GM23338 (cell line): ENCODE measurements around the gene CHEK1. TPM values are rescaled to one million over a fixed set of nuclear protein-coding genes. Genes with fewer than 3 reads are reported as not detected.

Experiments
- ATAC-seq: fragments of 200-7000 bp; cut with Tn5 transposase; 3 replicates; pipeline ENCODE4 v1.9.1; 2020
- DNase-seq: peaks from one replicate; pipeline ENCODE4 v3.0.0-alpha.2; 2015; ENCODE audit warnings: low spot score
- H2AFZ ChIP-seq: fragments of 200-600 bp; sonication (generic); 2 replicates; pipeline ENCODE4 v1.8.0; 2016; ENCODE audit warnings: antibody characterized with exemption, mild to moderate bottlenecking, moderate library complexity
- H3F3A ChIP-seq: fragments of 200-600 bp; sonication (generic); replicated peaks from 2 replicates; pipeline ENCODE4 v1.8.0; 2017; ENCODE audit warnings: antibody characterized with exemption, mixed run types, low read depth
- H3K27ac ChIP-seq: fragments of 200-600 bp; sonication (generic); 2 replicates; pipeline ENCODE4 v1.6.1; 2016; ENCODE audit warnings: low read depth
- H3K27me3 ChIP-seq: fragments of 200-600 bp; sonication (generic); 2 replicates; pipeline ENCODE4 v1.8.0; 2016; ENCODE audit warnings: mild to moderate bottlenecking, mixed run types, moderate library complexity; ENCODE audit not compliant: insufficient read depth
- H3K36me3 ChIP-seq: fragments of 200-600 bp; sonication (generic); 2 replicates; pipeline ENCODE4 v1.8.0; 2016; ENCODE audit warnings: mild to moderate bottlenecking; ENCODE audit not compliant: insufficient read depth
- H3K4me1 ChIP-seq: fragments of 200-600 bp; sonication (generic); 2 replicates; pipeline ENCODE4 v1.8.0; 2016; ENCODE audit warnings: mild to moderate bottlenecking, moderate library complexity; ENCODE audit not compliant: insufficient read depth
- H3K4me2 ChIP-seq: fragments of 200-600 bp; sonication (generic); 2 replicates; pipeline ENCODE4 v1.7.1; 2017; ENCODE audit warnings: mixed run types
- H3K4me3 ChIP-seq: fragments of 200-600 bp; sonication (generic); 2 replicates; pipeline ENCODE4 v1.6.1; 2016; ENCODE audit warnings: mixed run types
- H3K79me2 ChIP-seq: fragments of 200-600 bp; sonication (generic); replicated peaks from 2 replicates; pipeline ENCODE4 v1.8.0; 2017; ENCODE audit warnings: mild to moderate bottlenecking; ENCODE audit not compliant: insufficient read depth
- H3K9me2 ChIP-seq: fragments of 200-600 bp; sonication (generic); 2 replicates; pipeline ENCODE4 v1.8.0; 2017; ENCODE audit not compliant: insufficient read depth
- H4K20me1 ChIP-seq: fragments of 200-600 bp; sonication (generic); replicated peaks from 2 replicates; pipeline ENCODE4 v1.8.0; 2017; ENCODE audit warnings: mild to moderate bottlenecking; ENCODE audit not compliant: insufficient read depth
- H3K27ac Mint-ChIP-seq: 2 replicates; pipeline ENCODE4 v1.8.0; 2020; ENCODE audit warnings: inconsistent platforms, mild to moderate bottlenecking, moderate library complexity, mixed read lengths
- H3K27me3 Mint-ChIP-seq: 3 replicates; pipeline ENCODE4 v1.8.0; 2022; ENCODE audit warnings: low read depth, mild to moderate bottlenecking, moderate library complexity, mixed read lengths, inconsistent platforms; ENCODE audit not compliant: insufficient read depth, poor library complexity
- H3K36me3 Mint-ChIP-seq: 3 replicates; pipeline ENCODE4 v1.8.0; 2021; ENCODE audit warnings: low read depth, mild to moderate bottlenecking, inconsistent platforms, moderate library complexity, mixed read lengths
- H3K4me1 Mint-ChIP-seq: 3 replicates; pipeline ENCODE4 v1.8.0; 2020; ENCODE audit warnings: mild to moderate bottlenecking, inconsistent platforms, mixed read lengths
- H3K4me3 Mint-ChIP-seq: 3 replicates; pipeline ENCODE4 v1.8.0; 2021; ENCODE audit warnings: moderate library complexity, mild to moderate bottlenecking, inconsistent platforms, mixed read lengths
- H3K9me3 Mint-ChIP-seq: 3 replicates; pipeline ENCODE4 v1.8.0; 2020; ENCODE audit warnings: moderate library complexity, mild to moderate bottlenecking, inconsistent platforms, mixed read lengths
- CREB1 ChIP-seq: fragments of 250-450 bp; sonication (Bioruptor Pico); IDR thresholded peaks from 2 replicates; pipeline ENCODE4 v1.5.0; 2020; ENCODE audit warnings: low read depth, mild to moderate bottlenecking, moderate library complexity
- ETS1 ChIP-seq: IDR thresholded peaks from 2 replicates; pipeline ENCODE4 v1.6.1; 2016; ENCODE audit warnings: antibody characterized with exemption
- EZH2phosphoT487 ChIP-seq: fragments of 200-600 bp; sonication (generic); IDR thresholded peaks from one replicate; pipeline ENCODE4 v1.8.1; 2018; ENCODE audit warnings: antibody characterized with exemption; ENCODE audit not compliant: unreplicated experiment
- JUNB ChIP-seq: IDR thresholded peaks from one replicate; pipeline ENCODE4 v1.6.1; 2016; ENCODE audit warnings: antibody characterized with exemption; ENCODE audit not compliant: unreplicated experiment
- NANOG ChIP-seq: IDR thresholded peaks from 2 replicates; pipeline ENCODE4 v1.6.1; 2016; ENCODE audit warnings: antibody characterized with exemption, borderline replicate concordance
- POLR2AphosphoS5 ChIP-seq: IDR thresholded peaks from 2 replicates; pipeline ENCODE4 v1.6.1; 2016; ENCODE audit warnings: antibody characterized with exemption, low read depth
- REST ChIP-seq: IDR thresholded peaks from one replicate; pipeline ENCODE4 v1.6.1; 2018; ENCODE audit warnings: antibody characterized with exemption; ENCODE audit not compliant: unreplicated experiment
- ZNF114 ChIP-seq: fragments of 250-450 bp; sonication (Bioruptor Pico); IDR thresholded peaks from 2 replicates; pipeline ENCODE4 v1.5.0; 2020; ENCODE audit warnings: mild to moderate bottlenecking, moderate library complexity
- ZNF331 ChIP-seq: fragments of 250-450 bp; sonication (Bioruptor Pico); IDR thresholded peaks from 2 replicates; pipeline ENCODE4 v1.5.0; 2020; ENCODE audit warnings: low read depth, mild to moderate bottlenecking, moderate library complexity
- polyA plus RNA-seq: library from polyadenylated mRNA; unstranded; fragments of >200 nt; fragmentation: Nextera tagmentation; extraction: Ambion mirVana; gene quantifications from 2 replicates; pipeline ENCODE4 v1.2.1, GENCODE V29; 2016
- total RNA-seq: library from RNA; depleted of rRNA; stranded (reverse); fragments of >200 nt; shearing (Covaris generic); gene quantifications from 2 replicates; pipeline ENCODE4 v1.2.3, GENCODE V29; 2014

CHEK1 gene
- total and polyA plus RNA-seq, 2 experiments from 2014 or later = 90.0 to 102 TPM

- peaks cover 22% of the 10 kb centered on the region for H4K20me1 ChIP-seq
- Mint-ChIP-seq H3K4me3 (no peak overlapping the region), H3K36me3 (peaks cover 82% of the 10 kb centered on the region), H3K27ac (no peak overlapping the region), H3K9me3 (no peaks in the 10 kb centered on the region), H3K27me3 (no peaks in the 10 kb centered on the region), H3K4me1 (no peaks in the 10 kb centered on the region)
- H3K4me1 ChIP-seq = no peaks in the 10 kb centered on the region
- no peaks in the 10 kb centered on the region for H3K9me2 ChIP-seq
- H3K27me3 ChIP-seq = no peaks in the 10 kb centered on the region
- H3K27ac ChIP-seq = no peak overlapping the region
- no peak overlapping the region for H3K4me2 ChIP-seq
- peaks cover 88% of the 10 kb centered on the region for H3K36me3 ChIP-seq
- ATAC-seq (no peak), DNase-seq (no peak)
- TF ChIP-seq JUNB = no peak
- TF ChIP-seq ZNF331 (CRISPR knock-in tag) = no peak
- no peak for TF ChIP-seq REST
- TF ChIP-seq POLR2AphosphoS5 = no peak
- TF ChIP-seq EZH2phosphoT487 = no peak
- 0 out of 2 replicates have a peak, but pooled peaks cover 2% of the 10 kb centered on the region for H3K79me2 ChIP-seq
- H2AFZ ChIP-seq = no peak overlapping the region
- no peaks in the 10 kb centered on the region for H3F3A ChIP-seq
- H3K4me3 ChIP-seq = no peak overlapping the region
Measured at GRCh38 chr11:125605417-125605816, 19.5 kb upstream of the CHEK1 start.

GRCh38 chr11:125609545-125609944 lies 15.4 kb upstream of the CHEK1 start:
- peaks cover 10% of the 10 kb centered on the region for H4K20me1 ChIP-seq
- no peak for DNase-seq
- H3K4me3 ChIP-seq = no peak overlapping the region
- no peaks in the 10 kb centered on the region for H3K27me3 ChIP-seq
- Mint-ChIP-seq H3K4me1 (no peaks in the 10 kb centered on the region), H3K27ac (no peak overlapping the region), H3K4me3 (no peak overlapping the region), H3K9me3 (no peaks in the 10 kb centered on the region), H3K27me3 (no peaks in the 10 kb centered on the region), H3K36me3 (peaks cover 78% of the 10 kb centered on the region)
- 0 out of 2 replicates have a peak, but pooled peaks cover 3% of the 10 kb centered on the region for H3F3A ChIP-seq
- H3K4me1 ChIP-seq = no peaks in the 10 kb centered on the region
- TF ChIP-seq JUNB (no peak), NANOG (no peak)
- no peak overlapping the region for H3K27ac ChIP-seq
- peaks cover 89% of the 10 kb centered on the region for H3K36me3 ChIP-seq
- H3K9me2 ChIP-seq = no peaks in the 10 kb centered on the region
- no peak overlapping the region for H2AFZ ChIP-seq
- H3K4me2 ChIP-seq = no peak overlapping the region
- H3K79me2 ChIP-seq = no peaks in the 10 kb centered on the region
- no peak for ATAC-seq

GRCh38 chr11:125618383-125618782 lies 6.6 kb upstream of the CHEK1 start:
- Histone ChIP-seq H3F3A (no peaks in the 10 kb centered on the region), H3K9me2 (no peaks in the 10 kb centered on the region), H3K79me2 (no peaks in the 10 kb centered on the region), H2AFZ (no peak overlapping the region), H3K4me1 (no peaks in the 10 kb centered on the region), H3K4me2 (no peak overlapping the region), H3K4me3 (no peak overlapping the region), H4K20me1 (peaks cover 7% of the 10 kb centered on the region; the same call in 1 of the 2 replicates), H3K27me3 (no peaks in the 10 kb centered on the region), H3K27ac (no peak overlapping the region), H3K36me3 (peaks cover 70% of the 10 kb centered on the region)
- Mint-ChIP-seq H3K27ac (no peak overlapping the region), H3K36me3 (peaks cover 78% of the 10 kb centered on the region), H3K9me3 (no peaks in the 10 kb centered on the region), H3K27me3 (no peaks in the 10 kb centered on the region), H3K4me1 (no peaks in the 10 kb centered on the region), H3K4me3 (no peak overlapping the region)
- DNase-seq = no peak
- no peak for ATAC-seq
- TF ChIP-seq CREB1 (CRISPR knock-in tag) (no peak), ETS1 (no peak), EZH2phosphoT487 (no peak), ZNF331 (CRISPR knock-in tag) (no peak), NANOG (no peak), POLR2AphosphoS5 (no peak), ZNF114 (no peak)
